DMS153 treated with DMSO at 0.1 percent for 48 hours (cell line): ENCODE data around the gene DDX49.

ENCODE experiments used
- DNase-seq: peaks from one replicate; lab custom pipeline; 2025; ENCODE audit not compliant: unreplicated experiment; lab: John Stamatoyannopoulos, UW

Gene DDX49, protein sequence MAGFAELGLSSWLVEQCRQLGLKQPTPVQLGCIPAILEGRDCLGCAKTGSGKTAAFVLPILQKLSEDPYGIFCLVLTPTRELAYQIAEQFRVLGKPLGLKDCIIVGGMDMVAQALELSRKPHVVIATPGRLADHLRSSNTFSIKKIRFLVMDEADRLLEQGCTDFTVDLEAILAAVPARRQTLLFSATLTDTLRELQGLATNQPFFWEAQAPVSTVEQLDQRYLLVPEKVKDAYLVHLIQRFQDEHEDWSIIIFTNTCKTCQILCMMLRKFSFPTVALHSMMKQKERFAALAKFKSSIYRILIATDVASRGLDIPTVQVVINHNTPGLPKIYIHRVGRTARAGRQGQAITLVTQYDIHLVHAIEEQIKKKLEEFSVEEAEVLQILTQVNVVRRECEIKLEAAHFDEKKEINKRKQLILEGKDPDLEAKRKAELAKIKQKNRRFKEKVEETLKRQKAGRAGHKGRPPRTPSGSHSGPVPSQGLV

DNA sequence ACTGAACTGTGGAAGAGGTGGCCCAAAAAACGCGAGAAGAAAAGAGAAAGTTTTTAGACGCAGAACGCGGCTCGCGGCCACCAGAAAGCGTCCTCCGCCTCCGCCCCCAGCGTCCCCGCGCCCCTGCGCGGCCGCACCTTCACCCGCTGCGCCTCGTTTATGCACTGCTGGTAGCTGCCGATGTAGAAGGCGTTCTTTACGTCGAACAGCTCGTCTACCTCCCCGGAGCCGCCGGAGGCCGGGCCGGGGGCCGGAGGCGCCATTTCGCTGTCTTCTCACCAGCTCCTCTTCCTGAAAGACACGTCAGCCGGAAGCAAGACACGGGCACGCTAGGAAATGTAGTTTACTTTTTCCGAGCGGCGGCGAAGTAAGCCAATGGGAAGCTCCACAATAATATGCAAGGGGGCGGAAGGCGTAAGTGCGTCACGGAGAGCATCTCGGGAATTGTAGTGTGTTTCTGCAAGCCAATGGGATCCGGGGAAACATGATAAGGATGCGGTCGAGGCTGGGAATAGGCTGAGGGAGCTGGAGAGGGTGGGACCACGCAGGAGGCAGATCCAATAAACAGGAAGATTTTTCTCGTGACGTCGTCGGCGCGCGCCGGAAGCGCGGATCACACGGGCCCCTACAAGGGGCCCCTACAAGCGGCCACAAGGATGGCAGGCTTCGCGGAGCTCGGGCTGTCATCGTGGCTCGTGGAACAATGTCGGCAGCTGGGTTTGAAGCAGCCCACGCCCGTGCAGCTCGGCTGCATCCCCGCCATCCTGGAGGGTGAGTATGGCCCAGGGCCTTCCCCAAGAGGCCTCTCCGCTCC, at the start of gene DDX49, which contains the start of gene COPE:
DDX49 (plus strand) TSS at position 630 of the 814 bp plus-strand sequence; CDS start at position 657, 27 bp downstream.
COPE (minus strand) TSS at position 302 of the 814 bp plus-strand sequence; CDS start at position 263, 39 bp downstream.
- DNase-seq, result peak; percentile 98

DNA sequence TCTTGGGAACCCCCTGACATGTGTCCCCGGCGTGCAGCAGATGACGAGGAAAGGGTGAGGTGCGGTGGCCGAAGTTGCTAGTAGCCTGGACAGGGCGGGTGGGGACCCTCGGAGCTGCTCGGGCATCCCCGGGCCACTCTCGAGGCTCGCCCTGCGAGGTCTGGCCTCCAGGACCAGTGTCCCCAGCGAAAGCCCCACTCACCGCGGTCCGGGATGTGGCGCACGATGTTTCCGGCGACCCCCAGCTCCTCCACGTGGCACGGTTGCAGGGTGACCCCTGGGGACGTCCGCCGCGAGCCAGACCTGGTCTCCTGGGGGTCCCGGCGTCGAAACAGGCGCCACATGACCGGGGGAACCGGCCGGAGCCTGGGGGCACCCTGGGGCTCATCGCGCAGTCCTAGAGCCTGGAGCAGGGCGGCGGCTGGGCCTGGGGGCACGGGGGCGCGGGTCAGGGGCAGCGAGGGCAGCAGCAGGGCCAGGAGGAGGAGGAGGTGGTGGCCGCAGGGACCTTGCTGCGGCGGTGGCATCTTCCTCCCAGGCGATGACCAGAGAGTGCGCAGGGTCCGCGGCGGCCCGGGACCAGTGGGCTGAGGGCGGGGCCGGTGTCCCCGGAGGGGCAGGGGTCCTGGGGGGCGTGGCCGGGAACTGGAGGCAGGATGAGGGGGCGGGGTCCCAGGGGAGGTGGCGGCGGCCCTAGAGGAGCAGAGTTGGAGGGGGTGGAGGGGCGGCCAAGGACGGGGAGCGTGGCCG, 49.6 kb upstream of the DDX49 start:
- DNase-seq, result no peak

DNA sequence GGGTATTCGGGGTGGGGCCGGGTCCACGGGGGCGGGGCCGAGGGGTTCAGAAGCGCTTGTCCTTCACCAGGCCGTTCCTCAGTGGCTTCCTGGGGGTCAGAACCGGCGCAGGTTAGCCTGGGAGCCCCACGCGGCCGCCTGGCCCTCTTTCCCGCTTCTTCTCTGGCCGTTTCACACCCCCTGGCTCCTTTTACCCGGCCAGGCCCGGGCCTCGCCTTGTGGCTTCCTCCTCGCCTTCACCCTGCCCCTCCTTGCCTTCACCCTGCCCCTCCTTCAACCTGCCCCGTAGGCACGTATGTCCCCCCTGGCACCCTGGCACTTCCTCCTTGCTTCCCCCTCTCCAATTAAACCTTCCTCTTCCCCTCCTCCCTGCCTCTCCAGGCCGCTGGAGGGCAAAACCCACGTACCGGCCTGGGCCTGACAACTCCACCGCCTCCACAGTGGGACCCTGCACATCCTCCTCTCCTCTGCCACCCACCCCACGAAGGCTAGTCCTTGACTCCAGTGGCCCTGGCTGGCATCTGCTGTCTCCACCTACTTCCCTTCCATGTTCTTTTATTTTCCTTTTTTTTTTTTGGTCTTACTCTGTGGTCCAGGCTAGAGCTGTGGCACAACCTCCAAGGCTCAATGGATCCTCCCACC, 48.9 kb upstream of the DDX49 start:
- DNase-seq, result no peak

DNA sequence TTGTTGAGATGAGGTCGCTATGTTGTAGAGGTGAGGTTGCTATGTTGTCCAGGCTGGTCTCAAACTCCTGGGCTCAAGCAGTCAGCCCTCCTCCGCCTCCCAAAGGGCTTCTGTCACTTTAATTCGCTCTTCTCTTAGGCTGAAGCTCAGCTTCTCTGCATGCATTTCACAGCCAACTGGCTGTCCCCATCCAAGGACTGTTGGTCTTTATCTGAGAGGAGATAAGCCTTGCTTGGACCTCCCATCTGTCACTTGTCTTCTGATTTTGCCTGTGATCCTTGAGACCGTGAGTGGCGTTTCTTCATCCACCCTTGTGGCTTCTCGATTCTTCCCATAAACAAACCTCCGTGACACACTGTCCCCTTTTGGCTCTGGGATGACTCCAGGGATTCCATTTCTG, 48.0 kb upstream of the DDX49 start:
- no peak for DNase-seq

DNA sequence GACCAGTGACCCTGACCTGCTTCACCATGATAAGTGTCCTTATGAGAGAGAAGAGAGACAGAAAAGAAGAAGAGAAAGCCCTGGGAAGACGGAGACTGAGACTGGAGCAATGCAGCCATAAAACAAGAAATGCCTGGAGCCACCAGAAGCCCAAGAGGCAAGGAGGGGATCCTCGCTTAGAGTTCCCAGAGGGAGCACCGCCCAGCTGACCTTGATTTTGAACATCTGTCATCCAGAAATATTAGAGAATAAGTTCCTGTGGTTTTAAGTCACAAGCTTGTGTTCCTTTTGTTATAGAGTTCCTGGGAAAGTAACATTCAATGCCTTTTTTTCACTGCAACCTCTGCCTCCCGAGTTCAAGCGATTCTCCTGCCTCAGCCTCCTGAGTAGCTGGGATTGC, 43.8 kb upstream of the DDX49 start:
- DNase-seq, result no peak

DNA sequence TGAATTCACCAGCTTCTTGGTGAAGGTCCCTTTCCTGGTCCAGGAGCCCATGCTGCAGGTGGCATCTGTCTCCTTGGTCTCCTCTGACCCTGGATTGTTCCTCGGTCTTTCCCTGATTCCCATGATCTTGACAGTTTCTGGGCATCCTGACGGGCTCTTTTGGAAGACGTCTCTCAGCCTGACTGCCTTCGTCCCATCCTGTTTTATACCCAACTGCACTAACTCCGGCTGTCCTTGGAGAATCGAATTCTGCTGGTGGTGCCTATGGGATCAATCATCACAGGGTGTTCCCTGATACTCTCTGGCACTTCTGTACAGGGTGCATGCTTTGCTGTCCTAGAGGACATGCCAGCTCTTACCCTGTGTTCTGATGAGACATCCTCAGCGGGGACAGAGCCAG, 42.6 kb upstream of the DDX49 start:
- no peak for DNase-seq

DNA sequence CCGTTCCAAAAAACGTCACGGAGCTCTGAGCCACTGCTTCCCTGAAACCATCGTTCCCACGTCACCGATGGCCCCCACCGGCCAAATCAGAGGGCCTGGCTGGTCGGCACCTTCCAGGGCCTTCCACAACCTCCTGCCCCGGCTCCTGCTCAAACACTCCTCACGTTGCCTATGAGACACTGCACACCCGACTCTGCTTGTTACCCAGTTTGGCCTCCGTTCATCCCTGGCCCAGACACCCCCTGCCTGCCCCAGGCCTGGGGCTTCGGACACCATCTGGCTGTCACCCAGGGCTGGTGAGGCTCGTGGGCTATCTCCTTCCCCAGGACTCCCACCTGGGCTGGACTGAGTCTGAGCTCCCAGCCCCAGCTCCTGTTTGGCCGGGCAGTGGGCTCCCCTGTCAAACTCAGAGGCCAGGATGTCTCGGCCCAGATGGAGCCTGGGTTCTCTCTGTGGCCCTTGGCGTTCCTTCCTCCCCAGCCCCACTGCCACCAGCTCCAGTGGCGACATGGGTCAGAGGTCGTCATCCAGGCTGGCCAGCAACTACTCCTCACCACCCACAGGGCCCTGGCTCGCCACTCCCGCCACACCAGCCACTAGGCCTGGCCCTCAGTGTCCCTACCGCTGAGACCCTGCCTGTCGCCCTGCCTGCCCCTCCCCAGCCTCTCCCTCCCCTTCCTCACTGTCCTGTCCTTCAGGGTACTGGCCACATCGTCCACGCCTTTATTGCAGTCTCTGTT, 41.3 kb upstream of the DDX49 start:
- no peak for DNase-seq

DNA sequence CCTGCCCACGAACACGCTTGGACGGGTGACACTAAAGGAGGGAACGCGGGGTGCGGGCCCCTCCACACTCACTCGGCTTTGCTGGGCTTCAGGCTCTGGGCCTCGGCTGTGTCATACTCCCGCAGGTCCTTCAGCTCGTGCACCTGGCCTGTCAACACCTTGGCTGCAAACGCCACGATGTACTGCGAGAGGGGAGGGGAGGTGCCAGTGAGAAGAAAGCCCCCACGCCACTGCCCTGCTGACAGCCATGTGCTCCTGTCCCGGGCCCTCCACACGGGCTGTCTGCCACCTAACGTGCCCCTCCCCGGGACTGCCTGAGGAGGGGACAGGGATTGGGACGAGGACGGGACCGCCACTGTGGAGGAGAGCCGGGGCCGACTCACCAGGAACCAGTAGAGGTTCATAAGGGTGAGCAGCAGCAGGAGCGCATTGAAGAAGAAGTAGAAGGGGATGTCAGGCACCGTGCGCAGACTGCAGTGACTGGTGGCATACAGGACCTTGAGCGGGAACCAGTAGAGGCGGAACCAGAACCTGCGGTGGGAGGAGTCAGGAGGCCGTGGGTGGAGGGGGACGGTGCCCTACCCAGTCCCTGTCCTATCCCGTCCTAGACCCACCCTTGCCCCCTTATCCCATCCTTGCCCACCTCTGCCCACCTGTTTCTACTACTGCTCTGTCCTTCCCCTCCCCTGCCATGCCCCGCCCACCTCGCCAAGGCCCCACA, 40.5 kb upstream of the DDX49 start:
- peak; percentile 5 for DNase-seq

DNA sequence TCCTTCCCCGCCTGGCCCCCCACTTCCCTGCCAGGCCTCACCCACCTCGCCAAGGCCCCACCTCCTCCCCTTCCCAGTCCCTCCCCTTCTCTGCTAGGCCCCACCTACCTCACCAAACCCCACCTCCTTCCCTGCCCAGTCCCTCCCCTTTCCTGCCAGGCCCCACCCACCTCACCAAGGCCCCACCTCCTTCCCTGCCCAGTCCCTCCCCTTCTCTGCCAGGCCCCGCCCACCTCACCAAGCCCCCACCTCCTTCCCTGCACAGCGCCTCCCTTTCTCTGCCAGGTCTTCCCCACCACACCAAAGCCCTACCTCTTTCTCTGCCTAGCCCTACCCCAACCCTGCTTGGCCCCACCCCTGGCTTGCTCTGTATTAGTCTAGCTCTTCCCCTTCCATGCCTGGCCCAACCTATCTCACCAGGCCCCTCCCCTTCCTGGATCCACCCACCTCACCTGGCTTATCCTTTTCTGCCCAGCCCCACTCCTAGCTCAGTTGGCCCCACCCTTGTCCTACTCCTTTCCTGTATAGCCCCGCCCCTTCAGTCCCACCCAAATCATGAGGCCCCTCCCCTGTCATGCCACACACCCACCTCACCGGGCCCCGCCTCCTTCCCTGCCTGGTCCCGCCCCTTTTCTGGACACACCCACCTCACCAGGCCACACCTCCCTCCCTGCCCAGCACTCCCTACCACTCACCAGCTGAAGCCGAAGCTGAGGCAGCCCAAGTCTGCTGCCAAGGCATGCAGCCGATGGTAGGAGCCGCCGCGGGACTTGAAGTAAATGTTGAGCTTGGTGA, 39.7 kb upstream of the DDX49 start:
- DNase-seq, result peak; percentile 44

DNA sequence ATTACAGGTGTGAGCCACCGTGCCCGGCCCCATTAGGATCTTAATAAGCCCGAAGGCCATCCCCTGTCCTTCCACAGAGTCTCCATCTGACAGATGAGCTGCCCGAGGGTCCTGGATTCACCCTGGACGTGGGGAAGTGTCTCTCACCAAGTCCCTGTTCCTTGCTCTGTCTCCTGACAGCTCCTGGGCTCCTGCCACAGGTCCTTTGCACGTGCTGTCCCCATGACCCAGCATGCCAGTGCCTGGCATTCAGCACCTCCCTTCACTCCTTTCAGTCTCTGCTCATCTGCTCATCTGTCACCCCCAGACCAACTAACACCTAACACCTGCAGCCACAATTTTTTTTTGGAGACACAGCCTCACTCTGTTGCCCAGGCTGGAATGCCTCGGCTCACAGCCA, 38.0 kb upstream of the DDX49 start:
- DNase-seq, result no peak

DNA sequence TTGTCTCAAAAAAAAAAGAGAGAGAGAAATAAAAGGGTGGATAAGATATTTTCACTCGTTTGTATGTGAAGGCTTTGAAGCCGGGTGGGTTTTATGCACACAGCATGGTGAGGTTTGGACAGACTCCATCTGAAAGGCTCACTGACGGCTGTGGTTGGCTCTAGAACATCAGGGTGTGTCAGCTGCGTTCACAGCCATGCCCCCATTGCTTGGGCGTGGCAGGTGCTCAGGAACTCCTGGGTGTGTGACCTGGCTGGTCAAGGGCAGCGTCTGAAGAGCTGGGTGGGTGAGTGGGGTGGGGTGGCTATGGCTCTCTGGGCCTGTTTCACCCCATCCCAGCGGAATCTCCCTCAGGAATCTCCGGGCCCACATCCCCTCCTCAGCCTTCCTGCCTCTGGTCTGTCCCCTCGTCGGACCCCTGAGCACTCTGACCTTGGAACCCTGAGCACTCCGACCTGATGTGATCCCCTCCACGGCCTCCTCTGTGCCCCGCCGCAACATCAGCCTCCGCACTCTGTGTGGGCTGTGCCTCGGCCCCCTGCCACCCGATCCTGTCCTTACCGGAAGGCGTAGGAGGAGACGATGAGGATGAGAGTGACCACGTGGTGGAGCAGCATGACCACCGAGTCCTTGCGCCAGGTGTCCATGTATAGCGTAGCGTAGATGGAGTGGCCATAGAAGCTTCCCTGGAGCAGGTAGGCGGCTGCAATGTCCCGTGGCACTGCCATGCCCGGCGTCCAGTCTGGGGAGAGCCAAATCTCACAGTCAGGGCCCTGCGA, 35.8 kb upstream of the DDX49 start:
- DNase-seq, result no peak

DNA sequence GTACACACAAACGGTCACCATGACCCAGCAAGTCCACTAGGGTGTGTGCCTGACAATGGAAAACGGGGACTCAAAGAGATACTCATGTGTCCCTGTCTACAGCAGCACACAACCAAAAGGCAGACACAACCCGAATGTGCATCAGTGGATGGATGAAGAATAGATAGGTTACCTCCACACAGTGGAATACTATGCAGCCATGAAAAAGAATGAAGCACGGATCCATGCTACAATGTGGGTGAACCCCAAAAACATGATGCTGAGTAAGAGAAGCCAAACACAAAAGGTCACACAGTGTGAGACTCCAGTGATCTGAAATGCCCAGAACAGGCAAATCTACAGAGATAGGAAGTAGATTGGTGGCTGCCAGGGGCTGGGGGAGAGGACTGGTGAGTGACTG, 32.5 kb upstream of the DDX49 start:
- no peak for DNase-seq

DNA sequence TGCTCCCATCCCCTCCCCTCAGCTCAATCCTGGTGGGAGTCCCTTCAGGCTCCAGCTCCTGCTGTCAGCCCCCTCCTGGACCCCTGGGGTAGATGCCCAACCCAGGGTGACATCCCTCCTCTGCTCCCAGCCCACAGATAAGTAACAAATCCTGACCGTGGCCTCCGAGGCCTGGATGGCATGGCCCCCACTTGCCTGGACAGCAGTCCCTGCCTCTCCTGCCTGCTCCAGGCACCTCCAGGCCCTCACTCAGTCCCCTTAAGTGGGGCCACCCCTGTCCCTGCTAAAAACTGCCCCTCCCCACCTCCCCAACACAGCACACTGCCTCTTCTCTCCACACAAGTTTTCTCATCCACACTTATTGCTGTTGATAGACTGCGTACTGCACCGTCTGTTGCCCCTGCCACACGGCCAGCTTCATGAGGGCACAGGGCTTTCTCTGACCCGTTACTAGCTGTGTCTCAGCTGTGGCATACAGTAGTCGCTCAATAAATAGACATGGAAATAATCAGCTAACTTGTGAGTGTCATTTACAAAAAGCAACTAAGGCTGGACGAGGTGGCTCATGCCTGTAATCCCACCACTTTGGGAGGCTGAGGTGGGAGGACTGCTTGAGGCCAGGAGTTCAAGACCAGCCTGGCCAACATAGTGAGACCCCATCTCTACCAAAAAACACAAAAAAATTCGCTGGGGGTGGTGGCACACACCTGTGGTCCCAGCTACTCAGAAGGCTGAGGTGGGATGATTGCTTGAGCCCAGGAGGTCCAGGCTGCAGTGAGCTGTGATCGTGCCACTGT, 29.4 kb upstream of the DDX49 start:
- no peak for DNase-seq

DNA sequence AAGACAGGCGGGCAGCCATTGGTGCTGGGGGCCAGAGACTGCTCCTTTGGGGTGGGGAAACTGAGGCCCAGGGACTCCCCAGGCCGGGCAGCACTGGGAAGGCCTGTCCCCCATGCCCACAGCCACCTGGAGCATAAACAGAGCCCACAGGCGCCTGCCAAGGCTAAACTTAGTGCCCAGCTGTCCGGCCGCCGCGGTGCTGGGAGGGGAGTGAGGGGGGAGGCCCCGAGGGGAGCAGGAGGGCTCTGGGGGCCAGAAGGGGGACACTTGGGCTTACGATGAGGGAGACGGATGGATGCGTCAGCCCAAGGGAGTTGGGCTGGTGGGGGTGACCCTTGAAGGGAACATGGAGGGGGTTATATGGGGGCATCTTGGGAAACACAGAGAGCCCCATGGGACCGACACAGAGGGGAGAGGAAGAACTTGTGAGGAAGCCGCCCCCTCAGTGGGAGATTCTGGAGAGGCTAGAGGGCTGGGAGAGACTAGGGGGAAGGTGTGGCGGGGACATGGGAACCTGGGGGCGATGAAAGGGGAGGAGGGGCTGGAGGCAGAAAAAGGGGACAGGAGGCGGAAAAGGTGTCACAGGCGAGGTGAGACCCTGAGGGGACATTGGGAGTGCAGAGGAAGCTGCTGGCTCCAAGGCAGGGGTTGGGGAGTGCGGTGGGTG, 25.8 kb upstream of the DDX49 start:
- no peak for DNase-seq

DNA sequence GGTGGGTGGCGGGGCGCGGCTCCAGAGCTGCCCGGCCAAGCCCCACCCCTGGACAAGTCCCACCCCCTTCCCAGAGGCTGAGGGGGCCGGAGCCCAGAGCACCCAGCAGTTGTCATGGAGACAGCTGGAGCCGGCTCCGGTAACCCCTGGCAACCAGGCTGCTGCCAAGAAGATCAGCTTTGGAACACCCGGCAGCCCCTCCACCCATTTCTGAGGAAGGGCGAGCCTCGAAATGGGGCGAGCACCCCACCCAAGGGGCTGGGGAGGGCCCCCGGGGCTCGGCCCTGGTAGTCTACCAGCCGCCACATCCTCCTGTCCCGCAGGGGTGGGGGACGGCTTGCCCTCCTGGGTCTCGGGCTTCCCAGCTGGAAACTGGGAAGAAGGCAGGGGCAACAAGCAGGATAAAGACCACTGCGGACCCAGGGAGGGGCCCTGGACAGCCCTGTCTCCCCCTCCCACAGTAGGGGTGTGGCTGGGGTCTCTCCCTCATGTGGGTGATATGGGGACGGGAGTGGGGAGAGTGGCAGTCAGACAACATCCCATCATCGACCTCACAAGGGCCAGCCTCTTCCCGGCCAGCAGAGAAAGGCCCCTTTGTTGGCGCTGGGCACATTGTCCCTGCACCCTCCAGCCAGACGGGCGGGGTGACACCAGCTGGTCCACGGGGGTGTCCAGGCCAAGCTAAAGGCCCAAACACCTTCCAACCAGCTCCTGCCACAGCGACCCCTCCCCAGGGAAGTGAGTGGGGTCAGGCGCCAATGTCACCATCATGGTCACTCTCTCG, 25.1 kb upstream of the DDX49 start:
- no peak for DNase-seq
